Testis (tissue), 2 donors: ENCODE measurements around the gene ZSWIM6.

ENCODE experiments used
- POLR2A ChIP-seq: fragments of 450-650 bp; IDR thresholded peaks from one replicate; pipeline ENCODE4 v1.6.1; 2017; ENCODE audit warnings: antibody characterized with exemption, mild to moderate bottlenecking, moderate library complexity
- TF ChIP-seq, protein P1 (sequence below), 3 experiments: fragments of 450-650 bp in 2 of 3; fragments of 200-600 bp in 1 of 3; sonication (generic) in 1 of 3; IDR thresholded peaks; one replicate each; pipeline ENCODE4 v1.5.1; 2016 to 2019; ENCODE audit warnings: antibody characterized with exemption in 3 of 3, mild to moderate bottlenecking in 2 of 3, moderate library complexity in 1 of 3

DNA sequence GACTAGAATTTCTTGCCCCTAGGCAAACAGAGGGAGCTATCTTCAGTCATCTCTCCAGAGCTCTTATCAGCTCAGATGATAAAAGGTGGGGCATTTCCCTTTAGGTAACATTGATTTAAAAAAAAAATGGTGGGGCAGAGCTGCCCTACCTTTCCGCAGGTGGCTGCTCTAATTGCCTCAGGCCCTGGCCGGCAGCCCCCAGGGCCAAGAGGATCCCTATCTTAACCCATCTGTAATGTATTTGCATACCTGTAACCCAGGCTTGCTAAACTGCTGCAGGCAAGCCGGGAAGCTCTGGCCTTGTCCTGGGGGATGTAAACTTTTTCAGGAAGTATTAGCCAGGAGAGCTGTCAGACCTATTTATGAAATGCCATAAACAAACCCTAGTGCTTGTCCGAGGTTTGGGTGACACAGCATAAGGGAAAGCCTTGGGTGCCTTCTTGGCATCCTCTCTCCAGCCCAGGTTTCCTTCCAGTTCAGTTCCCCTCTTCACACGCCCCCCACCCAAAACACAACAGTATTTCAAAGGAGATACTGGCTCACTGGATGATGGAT, 20.9 kb upstream of the ZSWIM6 start:
- TF ChIP-seq, protein P1, sequence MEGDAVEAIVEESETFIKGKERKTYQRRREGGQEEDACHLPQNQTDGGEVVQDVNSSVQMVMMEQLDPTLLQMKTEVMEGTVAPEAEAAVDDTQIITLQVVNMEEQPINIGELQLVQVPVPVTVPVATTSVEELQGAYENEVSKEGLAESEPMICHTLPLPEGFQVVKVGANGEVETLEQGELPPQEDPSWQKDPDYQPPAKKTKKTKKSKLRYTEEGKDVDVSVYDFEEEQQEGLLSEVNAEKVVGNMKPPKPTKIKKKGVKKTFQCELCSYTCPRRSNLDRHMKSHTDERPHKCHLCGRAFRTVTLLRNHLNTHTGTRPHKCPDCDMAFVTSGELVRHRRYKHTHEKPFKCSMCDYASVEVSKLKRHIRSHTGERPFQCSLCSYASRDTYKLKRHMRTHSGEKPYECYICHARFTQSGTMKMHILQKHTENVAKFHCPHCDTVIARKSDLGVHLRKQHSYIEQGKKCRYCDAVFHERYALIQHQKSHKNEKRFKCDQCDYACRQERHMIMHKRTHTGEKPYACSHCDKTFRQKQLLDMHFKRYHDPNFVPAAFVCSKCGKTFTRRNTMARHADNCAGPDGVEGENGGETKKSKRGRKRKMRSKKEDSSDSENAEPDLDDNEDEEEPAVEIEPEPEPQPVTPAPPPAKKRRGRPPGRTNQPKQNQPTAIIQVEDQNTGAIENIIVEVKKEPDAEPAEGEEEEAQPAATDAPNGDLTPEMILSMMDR (IDR thresholded peaks at IDR 0.05): no peak
- TF ChIP-seq POLR2A: no peak
